Measurements from ENCODE around the gene ATP9A.

DNA sequence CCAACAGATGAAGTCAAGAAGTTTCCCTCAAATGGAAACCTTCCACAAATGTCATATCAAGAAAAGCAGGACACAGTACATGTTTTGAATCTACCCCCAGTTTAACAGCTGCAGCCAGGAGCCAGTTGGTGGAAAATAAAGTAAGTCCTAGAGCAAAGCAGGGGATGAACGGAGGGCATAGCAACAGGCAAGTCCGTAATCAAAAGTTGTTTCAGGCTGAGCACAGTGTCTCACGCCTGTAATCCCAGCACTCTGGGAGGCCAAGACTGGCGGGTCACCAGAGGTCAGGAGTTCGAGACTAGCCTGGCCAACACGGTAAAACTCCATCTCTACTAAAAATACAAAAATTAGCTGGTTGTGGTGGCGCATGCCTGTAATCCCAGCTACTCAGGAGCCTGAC, 36.6 kb upstream of the ATP9A start:
- TF ChIP-seq, protein P1, sequence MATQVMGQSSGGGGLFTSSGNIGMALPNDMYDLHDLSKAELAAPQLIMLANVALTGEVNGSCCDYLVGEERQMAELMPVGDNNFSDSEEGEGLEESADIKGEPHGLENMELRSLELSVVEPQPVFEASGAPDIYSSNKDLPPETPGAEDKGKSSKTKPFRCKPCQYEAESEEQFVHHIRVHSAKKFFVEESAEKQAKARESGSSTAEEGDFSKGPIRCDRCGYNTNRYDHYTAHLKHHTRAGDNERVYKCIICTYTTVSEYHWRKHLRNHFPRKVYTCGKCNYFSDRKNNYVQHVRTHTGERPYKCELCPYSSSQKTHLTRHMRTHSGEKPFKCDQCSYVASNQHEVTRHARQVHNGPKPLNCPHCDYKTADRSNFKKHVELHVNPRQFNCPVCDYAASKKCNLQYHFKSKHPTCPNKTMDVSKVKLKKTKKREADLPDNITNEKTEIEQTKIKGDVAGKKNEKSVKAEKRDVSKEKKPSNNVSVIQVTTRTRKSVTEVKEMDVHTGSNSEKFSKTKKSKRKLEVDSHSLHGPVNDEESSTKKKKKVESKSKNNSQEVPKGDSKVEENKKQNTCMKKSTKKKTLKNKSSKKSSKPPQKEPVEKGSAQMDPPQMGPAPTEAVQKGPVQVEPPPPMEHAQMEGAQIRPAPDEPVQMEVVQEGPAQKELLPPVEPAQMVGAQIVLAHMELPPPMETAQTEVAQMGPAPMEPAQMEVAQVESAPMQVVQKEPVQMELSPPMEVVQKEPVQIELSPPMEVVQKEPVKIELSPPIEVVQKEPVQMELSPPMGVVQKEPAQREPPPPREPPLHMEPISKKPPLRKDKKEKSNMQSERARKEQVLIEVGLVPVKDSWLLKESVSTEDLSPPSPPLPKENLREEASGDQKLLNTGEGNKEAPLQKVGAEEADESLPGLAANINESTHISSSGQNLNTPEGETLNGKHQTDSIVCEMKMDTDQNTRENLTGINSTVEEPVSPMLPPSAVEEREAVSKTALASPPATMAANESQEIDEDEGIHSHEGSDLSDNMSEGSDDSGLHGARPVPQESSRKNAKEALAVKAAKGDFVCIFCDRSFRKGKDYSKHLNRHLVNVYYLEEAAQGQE (IDR thresholded peaks at IDR 0.05): no peak
- TF ChIP-seq, protein P2, sequence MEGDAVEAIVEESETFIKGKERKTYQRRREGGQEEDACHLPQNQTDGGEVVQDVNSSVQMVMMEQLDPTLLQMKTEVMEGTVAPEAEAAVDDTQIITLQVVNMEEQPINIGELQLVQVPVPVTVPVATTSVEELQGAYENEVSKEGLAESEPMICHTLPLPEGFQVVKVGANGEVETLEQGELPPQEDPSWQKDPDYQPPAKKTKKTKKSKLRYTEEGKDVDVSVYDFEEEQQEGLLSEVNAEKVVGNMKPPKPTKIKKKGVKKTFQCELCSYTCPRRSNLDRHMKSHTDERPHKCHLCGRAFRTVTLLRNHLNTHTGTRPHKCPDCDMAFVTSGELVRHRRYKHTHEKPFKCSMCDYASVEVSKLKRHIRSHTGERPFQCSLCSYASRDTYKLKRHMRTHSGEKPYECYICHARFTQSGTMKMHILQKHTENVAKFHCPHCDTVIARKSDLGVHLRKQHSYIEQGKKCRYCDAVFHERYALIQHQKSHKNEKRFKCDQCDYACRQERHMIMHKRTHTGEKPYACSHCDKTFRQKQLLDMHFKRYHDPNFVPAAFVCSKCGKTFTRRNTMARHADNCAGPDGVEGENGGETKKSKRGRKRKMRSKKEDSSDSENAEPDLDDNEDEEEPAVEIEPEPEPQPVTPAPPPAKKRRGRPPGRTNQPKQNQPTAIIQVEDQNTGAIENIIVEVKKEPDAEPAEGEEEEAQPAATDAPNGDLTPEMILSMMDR (IDR thresholded peaks at IDR 0.05; ENCODE audit: low read depth, low read length, missing input control): no peak
- no peak for TF ChIP-seq RXRA (IDR thresholded peaks at IDR 0.05)

Data from liver (tissue), 3 donors.